Endometrial microvascular endothelial cells (primary cell): ENCODE results near the gene SCN10A. TPM values are rescaled to one million over a fixed set of nuclear protein-coding genes. Genes with fewer than 3 reads are reported as not detected.

Source experiments
- in situ Hi-C: cut with HindIII; loops from 2 replicates; pipeline ENCODE4 v1.10.0; 2017; ENCODE audit warnings: low sequenced_read_pairs, low pct_unique_long_range_greater_than_20kb; ENCODE audit errors: inconsistent ontology term
- total RNA-seq: library from RNA; depleted of rRNA; stranded (reverse); fragments of >200 nt; gene quantifications from one replicate; pipeline ENCODE4 v1.2.3, GENCODE V29; 2015; ENCODE audit errors: inconsistent ontology term

SCN10A gene
- not detected for total RNA-seq

DNA sequence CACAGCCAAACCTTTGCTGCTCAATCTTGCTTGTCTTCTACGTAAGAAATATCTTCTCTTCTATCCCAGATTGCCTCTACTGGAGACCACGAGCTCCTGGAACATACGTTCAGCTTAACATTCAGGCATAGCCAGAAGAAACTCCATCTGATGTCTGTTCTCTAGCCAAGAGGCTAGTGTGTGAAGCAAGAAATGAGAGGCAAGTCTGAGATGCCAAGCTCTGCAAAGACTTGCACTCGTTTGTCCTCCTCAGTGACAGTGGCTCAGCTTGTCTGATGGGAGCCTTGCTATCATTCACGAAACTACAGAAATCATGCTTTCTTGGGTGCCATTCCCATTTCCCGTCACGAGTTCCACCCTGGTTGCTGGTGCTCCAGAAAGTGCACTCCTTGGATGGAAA, at the start of gene SCN10A:
TSS of gene SCN10A (minus strand) at position 192 of the 400 bp plus-strand sequence. CDS start 22,207 bp downstream, outside the sequence.
- in situ Hi-C loops = no loop called here

DNA sequence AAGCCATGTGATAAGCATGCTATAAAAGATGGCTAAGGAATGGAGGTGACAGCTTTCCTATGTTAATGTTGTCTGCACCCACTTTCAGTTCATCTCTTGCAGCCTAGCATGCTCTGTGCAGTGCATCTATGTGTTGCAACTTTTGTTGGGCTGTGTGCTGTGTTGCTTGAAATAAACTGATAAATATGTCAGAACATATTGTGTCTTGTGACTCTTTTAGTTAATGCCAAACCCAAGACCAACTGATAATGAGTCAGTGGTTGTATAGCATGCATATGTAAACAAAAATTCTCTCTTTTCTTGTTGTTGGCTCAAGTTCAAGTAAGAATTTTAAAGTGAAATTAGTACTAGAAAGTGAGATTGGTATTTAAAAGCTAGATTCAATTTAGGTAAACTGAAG, 37.0 kb upstream of the SCN10A start:
- in situ Hi-C loops = no loop called here

DNA sequence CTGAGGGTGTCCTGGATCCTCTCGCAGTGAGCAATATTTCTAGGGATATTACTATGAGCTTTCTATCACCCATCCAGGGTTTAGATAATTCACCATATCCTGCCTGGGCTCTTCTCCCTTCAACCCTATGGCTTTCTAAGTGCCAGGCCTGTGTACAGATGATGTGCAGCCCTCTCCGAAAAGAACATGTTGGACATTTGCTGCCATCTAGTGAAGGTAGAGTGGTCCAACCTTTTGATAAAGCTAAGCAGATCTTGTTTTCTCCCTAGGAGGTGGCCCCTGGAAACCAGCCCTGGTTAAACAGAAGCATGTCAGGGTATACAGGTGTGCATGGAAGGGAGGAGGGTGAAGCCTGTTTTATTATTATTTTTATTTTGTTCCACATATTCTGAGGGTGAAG, 27.9 kb upstream of the SCN10A start:
- in situ Hi-C loops = loop anchor here (25.0 kb wide), 1 partner anchor 107 kb away; no protein-coding TSS in a partner anchor

DNA sequence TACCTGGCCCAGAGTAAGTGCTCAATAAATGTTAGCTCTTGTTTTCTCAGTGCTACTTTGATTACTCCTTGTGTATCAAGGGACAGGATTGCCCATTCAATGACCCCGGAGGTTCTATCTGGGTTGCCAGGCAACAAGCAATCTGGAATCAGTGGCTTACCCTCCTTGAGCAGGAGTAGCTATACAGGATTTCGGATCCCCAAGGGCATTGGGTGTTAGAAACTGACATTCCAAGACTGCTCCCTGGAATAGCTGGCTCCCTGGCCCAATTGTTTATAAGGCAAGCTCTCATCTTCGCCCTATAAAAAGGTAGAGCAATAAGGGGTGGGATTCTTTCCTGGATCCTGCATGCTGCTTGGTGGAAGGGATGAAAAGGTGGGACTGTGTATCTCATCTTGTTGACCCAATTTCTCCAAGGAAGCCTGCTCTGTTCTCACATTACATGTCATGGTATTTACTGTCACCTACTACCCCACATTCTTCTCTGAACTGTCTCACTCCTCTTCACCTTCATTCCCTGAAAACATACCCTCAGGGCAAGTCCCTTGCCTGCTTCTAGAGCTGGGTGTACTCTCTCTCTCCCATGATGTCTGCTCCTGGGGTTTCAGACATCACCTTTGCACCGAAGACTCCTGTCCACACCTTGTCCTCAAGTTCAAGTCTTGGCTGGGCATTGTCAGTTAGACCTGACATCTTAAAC, 26.4 kb upstream of the SCN10A start:
- in situ Hi-C loops = loop anchor here (25.0 kb wide), 1 partner anchor 105 kb away; no protein-coding TSS in a partner anchor

DNA sequence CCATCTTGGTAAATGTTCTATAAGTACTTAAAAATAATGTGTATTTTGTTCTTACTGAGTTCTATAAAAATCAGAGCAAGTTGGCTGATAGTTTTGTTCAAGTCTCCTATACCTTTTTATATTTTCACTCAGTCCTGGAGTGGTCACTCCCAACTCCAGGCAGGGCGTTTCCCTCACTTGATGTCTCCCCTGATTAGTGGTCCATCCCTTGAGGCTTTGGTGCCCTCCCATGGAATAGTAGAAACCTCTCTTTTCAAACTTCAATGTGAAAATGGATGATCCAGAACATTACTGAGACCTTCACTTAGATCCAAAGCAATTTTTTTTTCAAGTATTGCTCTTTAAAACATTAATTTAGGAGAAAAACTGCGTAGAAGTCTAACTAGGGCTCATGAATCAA, 25.0 kb upstream of the SCN10A start:
- in situ Hi-C loops = loop anchor here (25.0 kb wide), 1 partner anchor 104 kb away; no protein-coding TSS in a partner anchor

DNA sequence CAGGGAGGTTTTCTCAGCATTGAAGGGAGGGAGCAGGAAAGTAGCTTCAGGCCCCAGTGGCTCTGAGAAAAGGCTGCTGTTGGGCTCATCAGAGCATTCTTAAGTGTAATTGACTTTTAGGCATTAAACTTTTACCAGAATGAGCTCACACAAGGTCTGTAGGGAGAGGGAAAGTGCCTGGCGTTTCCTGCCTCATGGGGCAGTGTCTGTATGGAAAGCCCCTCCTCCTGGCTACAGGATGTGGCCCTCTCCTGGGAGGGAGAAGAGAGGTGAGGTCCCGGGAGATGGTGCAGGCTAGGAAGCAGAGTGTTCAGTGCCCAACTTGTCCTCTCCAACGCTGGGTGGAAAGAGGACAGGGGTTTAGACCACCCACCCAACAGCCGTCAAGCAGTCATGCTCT, 21.3 kb upstream of the SCN10A start:
- in situ Hi-C loops = loop anchor here (25.0 kb wide), 1 partner anchor 100 kb away; no protein-coding TSS in a partner anchor

DNA sequence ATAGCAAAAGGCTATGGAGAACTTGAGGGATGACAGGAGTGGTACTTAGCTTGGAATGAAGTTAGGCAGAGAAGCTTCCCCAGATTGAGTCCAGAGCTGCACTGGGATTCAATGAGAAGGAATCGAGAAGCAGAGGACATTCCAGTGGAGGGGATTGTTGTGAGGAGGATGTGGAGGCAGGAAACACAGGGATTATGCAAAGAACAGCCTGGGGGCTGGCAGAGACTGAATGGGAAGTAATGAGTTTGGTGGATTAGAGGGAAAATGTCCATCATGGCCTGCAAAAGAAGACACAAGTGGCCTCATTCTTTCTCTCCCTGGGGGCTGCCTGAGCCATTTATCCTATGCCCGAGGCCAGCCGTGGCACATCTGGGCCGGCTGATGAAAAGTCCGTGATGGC, 20.5 kb upstream of the SCN10A start:
- in situ Hi-C loops = loop anchor here (25.0 kb wide), 1 partner anchor 99 kb away; no protein-coding TSS in a partner anchor

DNA sequence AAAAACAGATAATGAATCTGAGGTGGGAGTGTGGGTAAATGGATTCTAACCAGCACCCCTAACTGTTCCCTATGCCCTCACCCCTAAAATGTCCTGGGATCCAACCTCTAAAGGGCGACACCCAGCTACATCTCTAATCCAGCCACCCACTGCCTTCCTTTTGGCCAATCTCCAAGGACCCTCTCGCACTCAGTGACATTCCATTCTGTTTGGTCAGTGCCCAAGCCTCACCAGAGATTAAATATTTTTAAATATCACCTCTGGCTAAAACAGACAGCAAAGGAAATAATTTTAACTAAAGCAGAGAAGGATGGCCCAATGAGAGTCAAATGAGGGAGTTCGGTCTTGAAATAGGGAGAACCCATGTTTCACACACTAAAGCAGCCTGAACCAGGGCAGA, 19.9 kb upstream of the SCN10A start:
- in situ Hi-C loops = loop anchor here (25.0 kb wide), 1 partner anchor 99 kb away; no protein-coding TSS in a partner anchor

DNA sequence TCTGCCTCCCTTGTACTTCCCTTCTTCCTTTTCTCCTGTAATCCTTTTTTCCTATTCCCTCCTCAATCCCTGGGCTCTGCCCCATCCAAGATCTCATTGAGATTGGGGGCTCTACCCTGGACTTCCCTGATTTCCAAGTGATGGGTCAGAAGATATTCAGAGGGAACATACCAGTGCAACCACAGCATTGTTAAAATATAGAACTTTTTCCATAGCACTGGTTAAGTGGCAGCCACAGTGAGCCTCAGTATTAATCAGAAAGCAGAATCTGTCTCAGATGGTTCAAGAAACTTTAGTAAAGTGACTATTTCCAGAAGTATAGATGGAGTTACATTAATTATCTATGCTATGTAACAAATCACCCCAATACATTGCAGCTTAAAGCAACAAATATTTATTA, 18.7 kb upstream of the SCN10A start:
- in situ Hi-C loops = loop anchor here (25.0 kb wide), 1 partner anchor 97 kb away; no protein-coding TSS in a partner anchor

DNA sequence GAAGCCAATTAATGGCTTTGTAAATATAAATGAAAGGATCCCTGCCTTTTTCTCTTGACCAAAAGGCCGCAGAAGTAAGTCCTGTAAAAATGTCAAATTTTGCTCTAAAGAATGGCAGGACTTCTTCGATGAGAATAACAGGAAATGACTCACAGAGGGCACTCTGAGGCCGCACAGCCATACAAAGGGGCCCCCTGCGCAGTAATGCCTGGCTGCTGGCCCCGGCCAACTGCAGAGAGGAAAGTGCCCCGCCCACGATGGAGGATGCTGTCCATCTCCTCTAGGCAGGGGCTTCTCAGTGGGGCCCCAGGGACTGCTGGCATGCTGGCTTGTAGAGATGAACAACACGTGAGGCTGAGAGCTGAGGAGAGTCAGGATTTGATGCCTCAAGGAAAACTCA, 18.1 kb upstream of the SCN10A start:
- in situ Hi-C loops = loop anchor here (25.0 kb wide), 1 partner anchor 97 kb away; no protein-coding TSS in a partner anchor

DNA sequence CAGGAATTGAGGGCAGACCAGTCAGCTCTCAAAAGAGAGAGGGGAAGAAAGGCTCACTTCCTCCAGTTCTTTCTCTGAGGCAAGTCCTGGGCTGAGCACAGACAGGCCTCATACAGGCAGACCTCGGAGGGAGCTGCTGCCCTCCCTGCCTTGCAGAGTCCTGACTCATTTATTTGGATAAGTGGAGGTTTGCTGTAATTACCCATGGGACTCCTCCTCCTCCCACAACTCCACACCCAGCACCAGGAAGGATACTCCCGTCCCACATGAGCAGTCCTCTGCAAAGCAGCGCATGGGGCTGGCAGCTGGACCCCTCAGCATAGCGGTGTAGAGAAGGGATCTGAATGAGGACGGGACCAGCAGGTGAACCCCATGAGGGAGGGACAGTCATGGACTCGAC, 13.4 kb upstream of the SCN10A start:
- in situ Hi-C loops = loop anchor here (25.0 kb wide), 1 partner anchor 92 kb away; no protein-coding TSS in a partner anchor

DNA sequence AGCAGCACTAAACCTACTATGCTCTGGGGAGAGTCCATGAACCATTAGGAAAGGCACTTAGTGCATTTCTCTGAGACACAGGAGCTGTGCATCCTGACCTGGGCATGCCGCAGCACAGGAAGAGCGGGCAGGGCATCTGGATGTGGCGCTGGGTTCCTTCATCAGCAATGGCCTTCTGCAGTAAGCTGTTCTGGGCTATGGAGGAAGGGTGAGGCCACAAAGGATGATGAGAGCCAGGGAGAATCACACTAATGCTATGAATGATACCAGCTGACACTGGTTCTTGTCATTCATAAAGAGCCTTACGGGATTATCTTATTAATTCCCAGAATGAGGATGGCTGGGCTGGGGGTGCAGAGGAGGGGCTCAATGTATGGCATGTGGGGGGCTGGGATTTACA, 12.7 kb upstream of the SCN10A start:
- in situ Hi-C loops = loop anchor here (25.0 kb wide), 1 partner anchor 91 kb away; no protein-coding TSS in a partner anchor

DNA sequence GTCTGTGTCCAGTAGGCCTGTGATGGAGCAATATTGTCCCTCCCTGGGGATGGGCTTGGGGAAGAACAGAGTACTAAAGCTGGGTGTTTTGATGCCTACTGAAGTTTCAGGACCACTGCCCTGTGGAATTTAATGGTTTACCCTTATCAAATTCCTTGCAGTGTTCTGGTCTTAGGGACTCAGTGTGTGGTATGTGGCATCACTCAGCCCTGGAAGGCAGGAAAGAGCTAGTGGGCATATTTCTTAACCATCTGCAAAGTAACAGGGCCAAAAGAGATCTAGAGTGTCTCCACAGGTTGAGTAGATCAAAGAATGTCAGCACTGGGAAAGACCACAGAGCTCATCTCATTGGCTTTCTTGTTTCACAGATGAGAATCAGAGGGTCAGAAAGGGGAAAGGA, 11.8 kb upstream of the SCN10A start:
- in situ Hi-C loops = loop anchor here (25.0 kb wide), 1 partner anchor 90 kb away; no protein-coding TSS in a partner anchor

DNA sequence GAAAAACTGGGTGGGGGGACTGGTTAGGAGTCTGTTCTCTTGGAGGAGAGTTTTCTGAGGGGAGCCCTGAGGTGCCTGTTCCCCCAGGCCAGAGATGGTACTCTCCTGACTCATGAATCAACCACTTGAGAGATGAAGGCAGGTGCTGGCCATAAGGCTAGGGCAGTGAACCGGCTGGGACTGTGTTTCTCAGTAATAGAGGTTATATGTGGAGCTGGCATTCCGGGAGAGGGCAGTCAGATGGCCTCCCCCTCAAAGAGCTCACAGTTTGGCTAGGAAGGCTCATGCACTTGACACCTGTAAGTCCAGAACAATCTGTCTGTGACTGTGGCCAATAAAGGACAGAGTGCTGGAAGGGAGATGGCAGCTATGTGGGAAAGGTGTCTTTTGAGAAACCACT, 10.0 kb upstream of the SCN10A start:
- in situ Hi-C loops = loop anchor here (25.0 kb wide), 1 partner anchor 89 kb away; no protein-coding TSS in a partner anchor

DNA sequence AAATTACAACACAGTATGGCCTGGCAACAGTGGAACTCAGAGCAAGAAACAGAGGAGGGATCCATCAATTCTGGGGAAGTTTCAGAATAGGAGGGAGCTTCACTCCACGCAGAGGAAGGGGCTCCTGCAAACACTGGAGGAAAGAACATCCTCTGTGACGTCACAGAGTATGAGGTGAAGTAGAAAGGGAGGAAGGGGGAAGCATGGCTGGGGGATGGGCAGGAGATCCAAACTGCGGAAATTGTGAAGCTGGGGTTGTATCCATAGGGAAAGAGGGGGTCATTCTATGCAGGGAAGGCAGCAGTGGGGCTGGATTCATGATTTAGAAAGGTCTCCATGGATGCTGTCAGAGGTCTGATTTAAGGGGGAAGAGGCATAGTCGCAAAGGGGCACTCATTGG, 8.3 kb upstream of the SCN10A start:
- in situ Hi-C loops = no loop called here

DNA sequence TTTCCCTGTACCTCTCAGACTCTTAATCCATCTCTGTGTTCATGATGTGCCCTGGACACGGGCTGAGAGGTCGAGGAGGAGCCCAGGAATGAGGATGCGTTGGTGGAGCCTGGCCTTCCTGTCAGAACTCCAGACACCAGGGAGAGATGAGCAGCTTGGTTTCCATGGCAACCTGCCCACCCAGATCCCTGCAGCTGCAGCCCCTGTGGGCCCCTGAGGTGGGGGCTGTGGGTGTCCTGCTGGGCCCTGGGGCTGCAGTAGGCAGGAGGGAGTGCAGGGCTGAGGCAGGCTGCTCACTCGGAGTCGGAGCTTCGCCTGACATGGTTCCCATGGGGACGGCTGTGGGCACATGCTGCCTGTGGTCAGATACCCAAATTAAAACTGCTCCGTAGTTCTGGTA, 7.7 kb upstream of the SCN10A start:
- in situ Hi-C loops = no loop called here

DNA sequence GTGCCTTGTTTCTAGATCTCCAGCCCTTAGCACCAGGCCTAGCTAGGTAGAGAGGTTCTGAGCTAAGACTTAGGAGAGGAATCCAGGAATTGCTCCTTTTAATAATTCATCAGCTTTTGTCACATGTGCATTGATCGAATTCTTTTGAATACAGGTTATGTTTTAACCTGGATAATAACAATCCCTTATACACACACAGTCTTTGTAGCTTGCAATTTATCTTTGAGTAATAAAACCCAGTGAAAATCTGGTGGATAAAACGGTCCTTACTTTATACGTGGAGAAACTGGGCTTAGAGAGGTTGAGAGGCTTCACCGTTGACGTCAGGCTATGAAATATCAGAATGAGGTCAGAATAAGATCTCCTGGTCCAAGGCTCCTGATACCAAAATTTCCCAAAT, 7.2 kb upstream of the SCN10A start:
- in situ Hi-C loops = no loop called here

DNA sequence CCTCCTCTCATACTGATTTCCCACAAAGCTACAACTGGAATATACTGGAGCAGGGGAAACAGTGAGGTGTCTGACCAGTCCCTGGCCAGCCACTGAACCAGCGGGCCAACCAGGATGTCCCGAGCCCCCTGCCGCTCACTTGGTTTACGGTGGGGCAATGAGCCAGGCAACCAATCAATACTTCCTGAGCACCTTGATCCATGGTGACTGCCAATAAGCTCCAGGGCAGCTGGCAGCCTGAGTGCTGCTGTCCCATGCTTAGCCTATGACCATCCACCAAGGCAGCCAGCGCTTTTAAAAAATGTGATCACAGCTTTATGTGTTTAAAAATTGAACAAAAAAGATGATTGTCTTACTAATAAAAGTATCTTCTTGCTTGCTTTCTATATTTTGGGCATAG, 4.2 kb downstream of the SCN10A start:
- in situ Hi-C loops = no loop called here

DNA sequence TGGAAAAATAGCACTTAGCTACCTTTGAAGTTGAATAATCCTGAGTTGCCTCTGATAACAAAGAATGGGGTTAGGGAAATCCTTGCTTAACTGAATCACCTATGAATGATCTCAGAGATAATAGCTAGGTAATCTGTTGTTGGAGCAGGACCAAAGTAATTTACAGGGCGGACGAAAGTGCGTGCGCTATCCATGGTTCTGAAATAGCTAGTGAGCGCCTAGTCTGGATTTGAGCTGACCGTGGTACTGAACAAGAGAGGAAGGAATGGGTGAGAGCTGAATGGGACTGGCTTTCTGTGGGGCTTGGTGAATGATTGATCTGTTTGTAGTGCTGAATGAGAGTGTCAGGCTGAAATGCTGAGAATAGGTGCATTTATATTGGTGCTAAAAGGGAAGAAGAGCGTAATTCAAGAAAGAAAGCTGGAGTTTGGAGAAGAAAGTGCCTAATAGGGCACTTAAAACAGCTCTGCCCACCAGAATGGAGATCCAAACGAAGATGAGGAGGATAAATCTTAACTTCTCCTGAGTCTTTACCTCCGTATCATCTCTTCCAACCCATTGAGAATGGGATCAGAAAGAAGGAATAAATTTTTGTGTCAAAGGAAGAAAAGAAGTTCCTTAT, 10.1 kb downstream of the SCN10A start:
- in situ Hi-C loops = no loop called here

DNA sequence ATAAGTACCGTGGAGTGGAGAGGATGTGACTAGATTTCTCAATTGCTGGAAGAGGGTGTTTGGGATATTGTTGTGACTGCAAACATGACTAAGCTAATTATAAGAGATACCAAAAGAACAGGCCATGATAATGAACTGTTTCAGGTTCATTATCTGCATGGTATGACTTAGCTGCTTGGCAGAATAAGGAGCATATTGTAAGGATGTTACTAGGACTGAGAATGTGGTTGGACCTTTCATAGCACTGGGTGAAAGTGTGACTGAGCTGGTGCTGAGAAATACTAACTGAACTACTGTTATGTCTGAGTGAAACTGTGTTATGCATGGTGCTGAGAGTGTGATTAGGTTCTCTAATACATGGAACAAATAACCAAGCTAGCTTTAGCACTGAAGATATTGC, 11.0 kb downstream of the SCN10A start:
- in situ Hi-C loops = no loop called here
